Measurements from ENCODE around the gene TAS2R30. TPM values are rescaled to one million over a fixed set of nuclear protein-coding genes. Genes with fewer than 3 reads are reported as not detected.
"Not testable (repeated sequence)": the region's sequence is repeated elsewhere in the genome, so short reads cannot be mapped to it uniquely, and the experiment has no call there.

Gene TAS2R30
- total and polyA plus RNA-seq, 2 donors: 42.9 TPM; not detected in 1

DNA sequence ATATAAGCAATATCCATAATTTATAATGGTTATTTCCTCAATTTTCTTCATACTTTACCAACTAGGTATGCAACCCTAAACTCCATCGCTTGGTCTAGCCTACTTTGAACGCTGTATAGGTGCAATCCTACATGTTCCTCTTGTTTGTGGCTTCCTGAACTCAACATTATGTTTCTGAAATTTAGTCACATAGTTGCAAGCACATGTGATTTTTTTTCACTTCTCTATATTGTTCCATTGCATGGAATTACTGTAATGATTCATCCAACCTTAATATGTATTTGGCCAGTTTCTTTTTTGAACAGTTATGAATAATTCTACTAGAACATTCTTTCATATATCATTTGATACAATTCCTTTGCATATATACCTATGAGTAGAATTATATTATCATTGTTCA lies 39.5 kb downstream of the TAS2R30 start:
- not testable (repeated sequence) for H3K4me3 ChIP-seq (ENCODE audit: low read depth, low read length); DNase-seq (ENCODE audit: extremely low spot score); H3K27ac ChIP-seq (ENCODE audit: low read depth); H3K36me3 ChIP-seq (ENCODE audit: insufficient read depth); H3K4me1 ChIP-seq (ENCODE audit: insufficient read depth)
- WGBS: no CpG with 5 or more reads among the region's 2 CpGs

GRCh38 chr12:11092128-11092527 lies 42.3 kb downstream of the TAS2R30 start, which contains the start of gene TAS2R43:
Gene TAS2R43 (minus strand): TSS chr12:11092313. CDS start chr12:11092229, 84 bp downstream.
- no peak for DNase-seq (ENCODE audit: extremely low spot score)
- no peak within 1 kb of the TSS for H3K4me3 ChIP-seq (ENCODE audit: low read depth, low read length)
- no peaks in the 10 kb centered on the region for H3K36me3 ChIP-seq (ENCODE audit: insufficient read depth)
- no peak within 1 kb of the TSS for H3K27ac ChIP-seq (ENCODE audit: low read depth)
- no peaks in the 10 kb centered on the region for H3K4me1 ChIP-seq (ENCODE audit: insufficient read depth)
- 96% methylated on average over 6 of the region's 6 CpGs for WGBS

DNA sequence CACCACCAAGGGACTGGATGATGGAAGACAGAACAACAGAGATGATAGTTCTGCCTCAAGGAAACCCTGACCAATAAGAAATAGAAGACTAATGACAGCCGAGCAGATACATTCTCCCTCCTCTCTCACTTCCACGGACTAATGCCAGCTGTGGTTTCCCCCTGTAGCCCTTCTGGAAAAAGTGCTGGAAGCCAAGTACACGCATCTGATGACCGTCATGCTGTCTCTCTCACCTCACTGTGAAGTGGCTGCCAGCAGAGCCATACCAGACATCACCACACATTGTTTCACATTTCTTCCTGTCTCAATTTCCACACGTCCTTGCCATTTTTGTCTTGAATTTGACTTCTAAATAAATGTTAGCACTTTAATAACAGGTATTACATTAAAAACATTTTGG lies 45.2 kb downstream of the TAS2R30 start:
- WGBS: 92% methylated on average over 5 of the region's 5 CpGs
- DNase-seq (ENCODE audit: extremely low spot score): no peak
- no peaks in the 10 kb centered on the region for H3K4me1 ChIP-seq (ENCODE audit: insufficient read depth)
- H3K4me3 ChIP-seq (ENCODE audit: low read depth, low read length): no peak overlapping the region
- no peak overlapping the region for H3K27ac ChIP-seq (ENCODE audit: low read depth)
- H3K36me3 ChIP-seq (ENCODE audit: insufficient read depth): no peaks in the 10 kb centered on the region

- DNase-seq (ENCODE audit: extremely low spot score): no peak
- H3K27ac ChIP-seq (ENCODE audit: low read depth): no peak overlapping the region
- H3K4me1 ChIP-seq (ENCODE audit: insufficient read depth): no peaks in the 10 kb centered on the region
- no peaks in the 10 kb centered on the region for H3K36me3 ChIP-seq (ENCODE audit: insufficient read depth)
- 96% methylated on average over 3 of the region's 3 CpGs for WGBS
- H3K4me3 ChIP-seq (ENCODE audit: low read depth, low read length): no peak overlapping the region
Measured at GRCh38 chr12:11085419-11085818, 49.0 kb downstream of the TAS2R30 start.

Small RNA genes lying within 50 kb of the gene (small RNA-seq; reads per million reads assigned to genes)
- not detected for gene AC018630.1

Other genes with a start within 250 kb of the TAS2R30 start
- gene TAS2R13, start 225.1 kb downstream of the TAS2R30 start, total RNA-seq: 14.3 TPM
- gene TAS2R13, start 225.1 kb downstream of the TAS2R30 start, polyA plus RNA-seq: not detected
- not detected for gene PRH2, start 205.4 kb downstream of the TAS2R30 start, total RNA-seq
- gene PRH2, start 205.4 kb downstream of the TAS2R30 start, polyA plus RNA-seq: not detected
- 20.3 TPM for gene TAS2R14, start 195.4 kb downstream of the TAS2R30 start, total RNA-seq
- gene TAS2R14, start 195.4 kb downstream of the TAS2R30 start, polyA plus RNA-seq: 1.2 TPM
- 20.0 TPM for gene TAS2R50, start 147.7 kb downstream of the TAS2R30 start, total RNA-seq
- not detected for gene TAS2R50, start 147.7 kb downstream of the TAS2R30 start, polyA plus RNA-seq
- gene TAS2R20, start 136.3 kb downstream of the TAS2R30 start, total RNA-seq: 23.7 TPM
- 0.22 TPM for gene TAS2R20, start 136.3 kb downstream of the TAS2R30 start, polyA plus RNA-seq
- 24.5 TPM for gene TAS2R19, start 112.0 kb downstream of the TAS2R30 start, total RNA-seq
- gene TAS2R19, start 112.0 kb downstream of the TAS2R30 start, polyA plus RNA-seq: 0.24 TPM
- gene TAS2R31, start 103.2 kb downstream of the TAS2R30 start, total RNA-seq: 27.1 TPM
- gene TAS2R31, start 103.2 kb downstream of the TAS2R30 start, polyA plus RNA-seq: 0.15 TPM
- 11.7 TPM for gene TAS2R46, start 72.3 kb downstream of the TAS2R30 start, total RNA-seq
- not detected for gene TAS2R46, start 72.3 kb downstream of the TAS2R30 start, polyA plus RNA-seq
- 23.7 TPM for gene TAS2R43, start 42.3 kb downstream of the TAS2R30 start, total RNA-seq
- gene TAS2R43, start 42.3 kb downstream of the TAS2R30 start, polyA plus RNA-seq: not detected
- 10.8 TPM for gene SMIM10L1, start 36.5 kb upstream of the TAS2R30 start, total RNA-seq
- gene SMIM10L1, start 36.5 kb upstream of the TAS2R30 start, polyA plus RNA-seq: 12.8 TPM
- gene TAS2R42, start 52.3 kb upstream of the TAS2R30 start, total RNA-seq: not detected
- not detected for gene TAS2R42, start 52.3 kb upstream of the TAS2R30 start, polyA plus RNA-seq
- gene PRB3, start 135.1 kb upstream of the TAS2R30 start, total RNA-seq: not detected
- gene PRB3, start 135.1 kb upstream of the TAS2R30 start, polyA plus RNA-seq: not detected
- not detected for gene PRB4, start 175.8 kb upstream of the TAS2R30 start, total RNA-seq
- not detected for gene PRB4, start 175.8 kb upstream of the TAS2R30 start, polyA plus RNA-seq

All from urinary bladder (tissue), 4 donors.